ENCODE data around the gene SEC61G.

GRCh38 chr7:54704851-54705250 lies 54.2 kb downstream of the SEC61G start:
- TF ChIP-seq CTCF (IDR thresholded peaks at IDR 0.05) (no peak), POLR2A (IDR thresholded peaks at IDR 0.05) (no peak)
